GM21619 (cell line): Measurements from ENCODE around the gene SLC22A8.
"Not testable (repeated sequence)": the region's sequence is repeated elsewhere in the genome, so short reads cannot be mapped to it uniquely, and the experiment has no call there.

ENCODE experiments used
- ATAC-seq: cut with Tn5 transposase; IDR thresholded peaks from one replicate; pipeline ENCODE4 v1.9.1; 2021; ENCODE audit not compliant: unreplicated experiment

SLC22A8 gene

DNA sequence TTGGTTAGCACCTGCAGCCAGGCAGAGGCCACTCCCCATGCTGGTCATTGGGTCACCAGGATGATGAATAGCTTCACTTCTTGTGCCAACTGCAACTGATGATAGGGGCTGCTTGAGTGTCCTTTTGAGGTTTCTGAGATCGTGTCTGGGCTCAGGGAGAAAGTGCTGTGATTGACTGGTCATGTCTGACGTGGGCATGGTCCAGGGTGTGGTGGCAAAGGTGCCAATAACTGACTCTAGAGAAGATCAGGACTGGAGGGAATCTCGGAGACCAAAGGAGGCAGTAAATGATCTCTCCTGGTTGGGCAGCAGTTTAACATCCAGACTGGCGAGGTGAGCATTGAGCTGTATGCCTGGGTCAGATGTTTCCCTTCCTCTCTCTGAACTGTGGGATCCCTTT is 20.9 kb downstream of the SLC22A8 start:
- no peak for ATAC-seq

DNA sequence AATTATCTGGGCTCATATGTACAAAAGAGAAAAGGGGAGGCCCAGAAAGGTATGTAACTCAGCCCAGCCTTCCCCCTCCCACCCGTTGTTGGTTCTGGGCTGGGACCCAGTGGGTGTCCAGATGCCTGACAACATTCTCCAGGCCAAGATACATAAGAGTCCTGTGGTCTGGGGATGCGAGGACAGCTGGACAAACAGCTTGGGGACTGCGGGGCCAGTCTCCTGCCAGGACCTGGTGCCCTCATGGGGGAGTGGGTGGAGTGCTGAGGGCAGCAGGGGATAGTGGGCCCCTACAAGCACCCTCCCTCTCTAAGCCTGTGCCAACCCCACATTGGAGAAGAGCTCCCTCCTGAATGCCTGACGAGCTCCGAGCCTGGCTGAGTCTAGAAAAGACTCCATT is 27.4 kb downstream of the SLC22A8 start:
- ATAC-seq, result no peak

DNA sequence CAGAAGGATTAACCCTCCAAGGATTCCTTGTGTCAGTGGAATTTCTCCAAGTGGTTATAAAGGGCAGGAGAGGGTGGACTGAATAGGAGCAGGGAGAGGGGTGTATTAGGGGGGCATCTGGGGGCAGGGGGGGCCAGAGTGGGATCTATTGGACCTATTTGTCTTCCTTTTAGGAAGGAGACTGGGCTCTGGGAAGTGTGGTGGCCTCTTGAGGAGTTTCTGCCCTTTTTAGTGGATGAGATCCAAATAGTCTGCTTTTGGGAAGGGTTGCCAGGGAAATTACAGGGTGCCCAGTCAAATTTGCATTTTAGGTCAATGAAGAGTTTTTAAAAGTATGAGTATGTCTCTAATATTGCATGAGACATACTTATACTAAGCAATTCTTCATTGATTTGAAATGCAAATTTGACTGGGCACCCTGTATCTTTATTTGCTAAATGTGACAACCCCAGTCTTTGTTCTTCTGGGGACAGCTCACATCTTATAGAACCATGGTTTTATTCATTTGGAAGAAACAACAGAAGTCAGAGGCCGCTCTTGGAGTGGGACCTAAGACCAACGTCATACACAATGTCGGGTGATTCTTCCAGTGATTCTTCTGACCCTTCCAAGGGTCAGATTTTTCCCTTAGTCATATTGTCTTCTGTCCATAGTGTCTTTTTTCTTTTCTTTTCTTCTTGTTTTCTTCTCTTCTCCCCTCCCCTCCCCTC is 30.4 kb downstream of the SLC22A8 start:
- no peak for ATAC-seq

DNA sequence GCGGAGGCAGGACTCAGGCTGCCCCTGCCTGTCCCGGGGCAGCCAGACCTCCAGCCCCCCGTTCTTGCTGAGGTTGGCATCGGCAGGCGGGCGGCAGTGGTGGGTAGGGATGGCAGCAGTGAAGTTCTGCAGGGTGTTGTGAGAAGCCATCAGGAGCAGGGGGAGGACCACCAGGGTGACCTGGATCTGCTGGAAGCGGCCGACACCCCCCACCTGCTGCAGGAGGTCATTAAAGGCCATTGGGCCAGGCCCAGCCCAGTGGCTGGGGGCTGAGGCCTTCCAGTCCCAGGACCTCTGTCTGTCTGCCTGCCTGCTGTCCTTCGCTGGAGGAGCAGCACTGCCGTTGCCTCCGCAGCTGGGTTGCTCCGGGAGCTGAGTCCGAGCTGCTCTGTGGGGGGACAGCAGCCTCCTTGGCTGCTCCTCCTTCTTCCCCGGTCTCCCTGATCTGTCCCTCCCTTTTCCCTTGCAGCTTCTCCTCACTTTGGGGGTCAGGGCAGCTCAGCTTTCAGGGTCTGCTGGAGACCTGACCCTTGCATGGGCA is 31.1 kb downstream of the SLC22A8 start, which contains the start of gene SLC22A6:
Gene SLC22A6, minus strand, starts transcription at position 517 of the 541 bp plus-strand sequence. Its CDS starts 277 bp downstream, at position 240.
- ATAC-seq, result no peak

DNA sequence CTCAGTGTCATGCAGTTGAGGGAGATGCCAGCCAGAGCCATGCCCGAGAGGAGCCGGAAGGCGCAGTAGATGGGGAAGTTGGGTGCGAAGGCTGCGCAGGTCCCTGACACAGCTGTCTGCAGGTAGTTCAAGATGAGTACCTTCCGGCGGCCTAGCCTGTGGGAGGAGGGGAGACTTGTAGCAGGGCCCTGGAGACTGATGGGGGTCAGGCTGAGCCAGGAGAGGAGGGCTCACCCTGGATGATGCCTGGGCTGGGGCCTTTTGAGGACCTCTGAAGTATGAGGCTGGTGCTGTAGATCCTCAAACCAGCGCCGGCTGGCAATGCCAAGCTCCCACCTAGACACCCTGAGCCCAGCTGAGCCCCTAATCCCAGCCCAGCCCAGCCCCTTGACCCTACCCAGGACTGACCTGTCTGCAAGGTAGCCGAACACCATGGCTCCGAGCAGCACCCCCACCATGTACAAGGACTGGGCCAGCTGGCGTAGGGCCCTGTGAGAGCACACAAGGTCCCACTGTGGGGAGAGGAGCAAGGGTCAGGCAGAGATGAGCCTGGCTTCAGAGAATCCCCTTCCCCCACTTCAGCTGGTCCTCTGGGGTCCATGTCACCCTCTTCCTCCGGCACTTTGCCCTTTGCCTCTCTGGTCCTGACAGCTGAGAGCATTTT is 32.0 kb downstream of the SLC22A8 start:
- no peak for ATAC-seq

DNA sequence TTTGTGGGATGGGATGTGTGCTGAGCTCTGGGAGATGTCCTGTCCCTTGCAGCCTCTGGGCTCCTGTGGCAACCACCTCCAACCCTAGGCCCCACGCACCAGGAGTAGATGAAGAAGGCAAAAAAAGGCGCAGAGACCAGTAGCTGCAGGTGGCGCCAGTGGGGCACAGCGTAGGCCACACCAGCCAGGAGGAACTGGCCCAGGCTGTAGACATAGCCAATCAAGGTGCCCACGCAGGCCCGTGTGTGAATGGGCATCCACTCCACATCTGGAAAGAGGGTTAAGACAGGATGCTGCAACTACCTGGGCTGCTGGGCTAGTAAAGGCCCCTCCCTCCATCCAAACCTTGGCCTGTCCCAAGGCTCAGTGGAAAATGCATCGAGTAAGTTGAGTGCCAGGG is 33.9 kb downstream of the SLC22A8 start:
- no peak for ATAC-seq

DNA sequence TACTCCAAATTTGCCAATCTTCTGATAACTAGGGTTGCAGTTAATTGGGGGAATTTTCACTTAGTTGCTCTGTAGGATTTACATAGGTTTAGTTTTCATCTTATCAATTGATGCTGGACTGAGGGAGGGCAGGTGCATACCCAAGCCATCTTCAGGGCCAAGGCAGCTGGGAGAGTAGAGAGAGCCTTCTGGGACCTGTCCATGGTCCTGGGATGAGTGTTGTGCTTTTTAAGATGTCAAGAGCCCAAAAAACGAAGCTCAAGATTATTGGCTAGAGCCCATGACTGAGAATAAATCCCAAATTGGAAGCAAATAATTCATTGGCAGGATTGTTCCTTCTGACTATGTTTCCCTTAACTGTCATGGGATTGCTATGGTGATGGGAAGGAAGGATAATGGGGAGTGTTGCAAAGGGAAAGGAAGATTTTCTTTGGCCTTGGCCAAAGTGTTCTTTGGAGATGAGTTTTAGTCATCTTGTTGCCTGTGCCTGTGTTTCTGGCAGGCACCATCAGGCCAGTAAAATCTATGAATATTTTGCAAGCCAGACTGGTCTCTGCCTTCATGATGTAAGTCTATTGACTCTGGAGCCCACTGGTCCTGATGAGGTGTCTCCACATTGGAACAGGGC is 35.4 kb downstream of the SLC22A8 start:
- no peak for ATAC-seq

DNA sequence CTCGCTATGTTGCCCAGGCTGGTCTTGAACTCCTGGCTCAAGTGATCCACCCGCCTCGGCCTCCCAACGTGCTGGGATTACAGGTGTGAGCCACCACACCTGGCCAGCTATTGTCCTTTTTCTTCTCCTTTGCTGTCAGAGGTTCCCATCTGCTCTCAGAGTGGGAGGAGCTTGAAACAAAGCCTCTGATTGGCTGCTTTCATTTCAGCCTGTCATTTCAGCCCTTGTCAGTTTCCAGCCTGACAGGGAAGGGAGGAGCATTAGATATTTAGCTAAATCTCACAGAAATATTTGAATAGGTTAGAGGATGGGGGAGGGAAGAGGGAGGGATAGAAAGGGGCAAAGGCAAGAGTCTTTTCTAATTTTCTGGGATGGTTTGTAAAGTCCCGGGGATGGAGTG is 39.5 kb downstream of the SLC22A8 start:
- no peak for ATAC-seq

DNA sequence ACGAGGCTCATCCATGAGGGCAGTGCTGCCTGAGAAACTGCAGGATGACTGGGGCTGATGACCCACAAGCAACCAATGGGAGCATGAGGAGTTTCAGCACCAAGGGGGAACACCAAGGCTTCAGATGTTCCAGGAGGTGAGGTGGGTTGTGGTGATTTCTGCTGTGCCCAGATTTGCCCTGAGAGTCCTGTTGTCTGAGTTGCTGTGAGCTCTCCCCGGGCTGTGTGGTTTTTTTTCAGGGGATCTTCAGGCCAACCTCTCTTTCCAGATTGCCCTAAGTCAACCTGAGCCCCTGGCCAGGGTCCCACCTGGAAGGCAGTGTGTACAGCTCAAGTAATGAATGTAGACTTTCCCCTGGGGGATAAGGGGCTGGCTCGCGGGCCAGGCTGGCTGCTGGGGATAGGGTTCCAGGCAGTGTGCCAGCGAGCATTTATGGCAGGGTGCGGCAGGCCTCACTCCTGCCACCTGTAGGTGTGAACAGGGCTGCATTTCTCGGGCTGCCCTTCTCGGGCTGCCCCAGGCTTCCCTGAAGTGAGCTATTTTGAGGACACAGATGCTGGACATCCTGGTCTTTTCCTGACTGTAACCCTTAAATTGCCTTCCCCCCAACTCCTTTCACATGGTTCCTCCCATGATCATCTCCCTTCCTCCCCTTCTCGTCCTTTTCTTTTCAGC is 40.7 kb downstream of the SLC22A8 start:
- ATAC-seq, result no peak

DNA sequence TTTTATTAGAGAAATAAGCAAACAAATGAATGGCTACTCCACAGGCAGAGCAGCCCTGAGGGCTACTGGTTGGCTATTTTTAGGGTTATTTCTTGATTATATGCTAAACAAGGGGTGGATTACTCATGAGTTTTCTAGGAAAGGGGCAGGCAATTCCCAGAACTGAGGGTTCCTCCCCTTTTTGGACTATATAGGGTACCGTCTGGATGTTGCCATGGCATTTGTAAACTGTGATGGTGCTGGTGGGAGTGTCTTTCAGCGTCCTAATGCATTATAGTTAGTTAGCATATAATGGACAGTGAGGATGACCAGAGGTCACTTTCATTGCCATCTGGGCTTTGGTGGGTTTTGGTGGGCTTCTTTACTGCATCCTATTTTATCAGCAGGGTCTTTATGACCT is 50.1 kb downstream of the SLC22A8 start:
- ATAC-seq, result no peak

DNA sequence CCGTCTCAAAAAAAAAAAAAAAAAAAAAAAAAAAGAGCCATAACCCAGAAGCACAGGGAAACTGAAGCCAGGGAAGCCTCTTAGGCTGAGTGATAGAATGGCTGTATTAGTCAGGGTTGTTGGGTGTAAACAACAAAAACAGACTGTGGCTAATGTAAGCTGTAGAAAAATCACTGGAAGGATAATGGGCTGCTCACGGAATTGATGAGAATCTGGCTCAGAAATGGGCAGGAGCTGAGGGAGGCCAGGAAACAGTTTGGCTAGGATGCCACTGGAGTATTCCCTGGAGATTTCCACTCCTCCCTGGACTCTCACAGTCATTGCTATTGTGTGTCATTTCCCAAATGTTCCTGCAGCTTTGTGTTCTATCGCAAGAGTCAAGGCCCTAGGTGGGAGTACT is 53.2 kb downstream of the SLC22A8 start:
- ATAC-seq, result no peak

DNA sequence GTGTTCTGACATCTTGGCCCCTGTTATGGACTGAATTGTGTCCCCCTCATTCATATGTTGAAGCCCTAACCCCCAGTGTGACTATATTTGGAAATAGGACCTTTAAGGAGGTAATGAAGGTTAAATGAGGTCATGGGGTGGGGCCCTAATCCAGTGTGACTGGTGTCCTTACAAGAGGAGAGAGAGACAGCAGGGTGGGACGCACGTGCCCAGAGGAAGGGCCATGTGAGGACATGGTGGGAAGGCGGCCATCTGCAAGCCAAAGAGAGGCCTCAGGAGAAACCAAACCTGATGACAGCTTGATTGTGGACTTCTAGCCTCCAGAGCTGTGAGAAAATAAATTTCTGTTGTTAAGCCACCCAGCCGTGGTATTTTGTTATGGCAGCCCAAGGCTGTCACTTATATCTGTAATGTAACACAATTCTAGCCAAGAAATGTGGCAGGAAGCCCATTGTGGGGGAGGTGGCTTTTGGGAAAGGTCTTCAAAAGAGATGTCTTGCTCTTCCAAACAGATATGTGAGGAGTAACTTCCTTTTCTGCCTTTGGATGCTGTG is 54.5 kb downstream of the SLC22A8 start:
- no peak for ATAC-seq

DNA sequence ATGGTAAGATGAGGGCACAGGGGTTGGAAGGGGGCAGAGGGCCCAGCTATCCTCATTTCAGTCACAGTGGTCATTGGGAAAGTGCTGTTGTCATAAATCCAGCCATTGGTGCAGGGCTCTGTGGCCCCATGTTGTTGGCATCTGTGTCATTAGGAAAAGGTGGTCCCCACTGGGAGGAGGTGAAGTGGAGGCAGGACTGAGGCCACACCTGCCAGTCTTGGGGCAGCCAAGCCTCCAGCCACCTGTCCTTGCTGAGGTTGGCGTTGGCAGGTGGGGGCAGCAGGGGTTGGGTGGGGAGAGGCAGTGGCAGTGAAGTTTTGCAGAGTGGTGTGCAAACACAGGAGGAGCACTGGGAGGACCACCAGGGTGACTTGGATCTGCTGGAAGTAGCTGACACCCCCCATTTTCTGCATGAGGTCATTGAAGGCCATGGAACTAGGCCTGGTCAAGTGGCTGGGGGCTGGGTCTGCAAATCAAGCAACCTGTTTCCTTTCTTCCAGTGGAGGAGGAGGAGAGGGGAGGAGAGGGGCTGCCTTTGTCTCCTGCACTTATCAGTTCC is 56.1 kb downstream of the SLC22A8 start:
- ATAC-seq, result no peak

DNA sequence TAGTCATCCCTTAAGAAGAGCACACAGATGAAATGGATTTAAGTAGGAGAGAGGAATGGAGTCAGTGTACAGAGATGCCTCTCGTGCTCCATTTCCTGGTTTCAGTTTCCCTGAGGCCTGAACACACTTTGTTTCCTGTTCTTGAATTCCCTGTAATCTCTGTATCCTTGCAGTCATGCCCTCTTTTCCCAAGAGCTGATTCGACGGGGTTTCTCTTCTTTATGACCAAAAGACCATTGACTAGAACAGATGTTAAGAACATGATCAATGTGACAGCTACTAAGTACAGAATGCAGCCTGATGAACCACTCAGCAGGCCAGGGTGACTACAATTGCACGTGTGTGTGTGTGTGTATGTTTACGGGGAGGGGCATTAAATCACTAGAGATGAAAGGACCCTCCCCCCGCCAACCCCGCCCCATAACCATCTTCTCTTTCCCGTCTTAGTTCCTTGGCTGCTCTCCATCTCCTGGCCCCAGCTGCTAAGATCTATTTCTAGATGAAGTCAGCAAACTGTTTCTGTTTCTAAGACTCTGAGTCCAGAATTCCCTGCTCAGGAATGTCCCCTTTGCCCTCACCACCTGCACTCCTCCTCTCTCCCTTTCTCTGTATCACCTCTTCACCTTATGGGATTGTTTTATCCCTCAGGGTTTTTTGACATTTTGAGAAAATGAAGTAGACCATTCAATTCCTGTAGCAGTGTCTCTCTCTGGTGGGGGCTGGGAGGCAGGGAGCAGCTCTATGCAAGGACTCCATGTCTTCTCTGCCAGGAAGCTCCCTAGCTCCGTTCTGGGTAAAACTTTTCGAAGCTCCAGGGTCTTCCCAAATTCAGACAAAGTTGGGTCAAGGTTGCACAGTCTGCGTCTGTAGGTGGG is 56.9 kb downstream of the SLC22A8 start:
- ATAC-seq, result no peak

DNA sequence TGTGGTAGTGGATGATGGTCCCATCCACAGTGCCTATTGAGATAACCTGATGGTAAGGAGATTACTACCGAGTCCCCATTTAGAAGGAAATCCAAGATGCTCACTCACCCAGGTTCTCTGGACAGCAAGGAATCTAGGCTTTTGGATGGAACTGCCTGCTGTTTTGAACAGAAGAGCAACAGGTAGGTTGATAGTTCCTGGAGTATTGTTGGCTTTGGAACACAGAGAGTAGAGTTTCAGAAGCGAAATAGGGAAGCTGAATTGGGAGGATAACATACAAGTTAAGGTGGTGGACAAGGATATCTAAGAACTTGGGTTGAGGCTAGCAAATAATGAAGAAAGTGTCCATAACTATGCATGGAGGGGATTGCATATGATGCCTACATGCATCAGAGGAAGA is 58.5 kb downstream of the SLC22A8 start:
- ATAC-seq, result no peak

DNA sequence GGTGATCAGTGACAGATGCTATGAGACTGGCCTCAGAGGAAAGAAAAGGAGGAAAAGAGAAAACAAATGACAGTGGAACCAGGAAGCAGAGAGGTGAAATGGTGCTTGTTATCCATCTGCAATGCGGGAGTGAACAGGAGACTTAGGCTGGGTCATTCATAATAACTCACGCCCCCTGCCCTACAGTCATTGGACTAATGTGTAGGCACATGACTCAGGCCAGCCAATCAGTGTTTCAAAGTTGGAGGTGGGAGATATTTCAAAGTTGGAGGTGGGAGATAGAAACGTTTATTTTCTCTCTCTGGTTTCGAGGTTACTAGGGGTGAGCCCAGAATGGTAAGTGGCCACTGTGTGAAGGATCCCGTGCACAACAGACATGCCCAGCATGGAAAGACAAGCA is 61.2 kb downstream of the SLC22A8 start:
- no peak for ATAC-seq

DNA sequence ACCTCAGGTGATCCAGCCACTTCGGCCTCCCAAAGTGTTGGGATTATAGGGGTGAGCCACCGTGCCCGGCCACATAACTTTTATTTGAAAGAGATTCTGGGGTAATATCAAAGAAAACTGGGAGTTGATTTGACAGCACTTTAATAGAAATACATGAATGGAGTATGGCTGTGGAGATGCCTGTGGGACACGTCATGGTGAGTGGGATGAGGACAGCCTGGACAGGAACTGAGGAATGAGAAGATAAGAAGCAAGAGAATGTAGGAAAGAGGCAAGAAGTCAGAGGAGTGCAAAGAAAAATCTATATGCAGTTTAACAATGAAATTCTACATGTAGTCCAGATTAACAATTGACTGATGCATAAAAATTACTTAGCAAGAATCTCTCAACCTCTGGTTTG is 61.8 kb downstream of the SLC22A8 start:
- ATAC-seq, result no peak

DNA sequence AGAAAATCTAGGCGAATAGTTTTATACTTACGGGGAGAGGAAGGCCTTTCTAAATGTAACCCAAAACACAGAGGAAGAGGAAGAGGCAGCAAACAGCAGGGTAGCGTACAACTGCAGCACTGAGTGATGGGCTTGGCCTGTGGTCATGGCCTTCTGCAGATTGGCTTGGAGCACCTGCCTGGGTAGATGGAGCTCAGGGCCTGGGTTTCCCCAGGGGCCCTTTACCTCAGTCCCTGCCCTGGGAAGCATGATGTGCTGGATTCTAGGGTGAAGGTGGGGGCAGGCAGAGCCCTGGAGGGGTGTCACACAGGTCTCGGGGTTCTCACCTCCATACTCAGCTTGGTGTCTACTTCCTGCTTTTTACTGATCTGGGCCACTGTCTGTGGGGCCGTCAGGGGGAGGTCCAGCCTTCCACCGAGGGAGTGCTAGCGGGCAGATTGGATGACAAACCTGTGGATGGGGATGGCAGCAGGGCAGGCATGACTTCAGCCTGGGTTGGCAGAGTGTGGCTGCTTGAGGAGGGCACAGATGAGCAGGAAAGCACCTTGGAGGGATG is 66.8 kb downstream of the SLC22A8 start:
- no peak for ATAC-seq

DNA sequence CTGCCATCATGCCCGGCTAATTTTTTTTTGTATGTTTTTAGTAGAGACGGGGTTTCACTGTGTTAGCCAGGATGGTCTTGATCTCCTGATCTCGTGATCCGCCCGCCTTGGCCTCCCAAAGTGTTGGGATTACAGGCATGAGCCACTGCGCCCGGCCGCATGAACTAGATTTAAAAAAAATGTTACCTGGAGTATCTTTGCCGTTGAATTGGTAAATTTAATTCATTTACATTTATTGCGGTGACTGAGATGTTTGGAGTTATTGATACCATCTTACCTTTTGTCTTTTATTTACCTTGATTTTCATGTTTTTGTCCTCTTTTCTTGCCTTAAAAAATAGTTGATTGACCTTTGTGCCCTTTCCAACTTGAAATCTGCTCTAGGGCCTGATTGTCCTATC is 70.1 kb downstream of the SLC22A8 start:
- ATAC-seq, result not testable (repeated sequence)
